ENCODE results near the gene PCDHGB1. TPM values are rescaled to one million over a fixed set of nuclear protein-coding genes. Genes with fewer than 3 reads are reported as not detected.
"Not testable (repeated sequence)": the region's sequence is repeated elsewhere in the genome, so short reads cannot be mapped to it uniquely, and the experiment has no call there.

PCDHGB1 gene
- total RNA-seq, 1 experiment from 2014 or later = 23.4 TPM

DNA sequence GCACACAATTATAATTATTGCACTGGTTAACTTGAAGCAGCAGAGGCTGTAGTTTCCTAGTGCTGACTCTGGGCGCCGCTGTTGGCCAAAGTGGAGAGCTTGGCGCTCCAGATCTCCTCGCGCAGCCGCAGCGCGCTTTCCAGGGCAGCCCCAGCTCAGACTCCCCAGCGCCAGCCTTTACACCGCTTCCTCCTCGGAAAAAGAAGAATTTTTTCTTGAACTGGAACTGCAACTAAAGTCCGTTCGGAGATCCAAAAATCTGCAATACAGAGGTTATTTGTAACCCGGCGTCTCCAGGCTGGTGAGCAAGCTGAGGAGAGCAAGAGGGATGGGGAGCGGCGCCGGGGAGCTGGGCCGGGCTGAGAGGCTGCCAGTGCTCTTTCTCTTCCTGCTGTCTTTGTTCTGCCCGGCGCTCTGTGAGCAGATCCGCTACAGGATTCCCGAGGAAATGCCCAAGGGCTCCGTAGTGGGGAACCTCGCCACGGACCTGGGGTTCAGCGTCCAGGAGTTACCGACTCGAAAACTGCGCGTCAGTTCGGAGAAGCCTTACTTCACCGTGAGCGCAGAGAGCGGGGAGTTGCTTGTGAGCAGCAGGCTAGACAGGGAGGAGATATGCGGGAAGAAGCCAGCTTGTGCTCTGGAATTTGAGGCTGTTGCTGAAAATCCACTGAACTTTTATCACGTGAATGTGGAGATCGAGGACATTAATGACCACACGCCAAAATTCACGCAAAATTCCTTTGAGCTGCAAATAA, 37.8 kb downstream of the PCDHGB1 start, which contains the start of gene PCDHGB4:
Gene PCDHGB4, plus strand, starts transcription at position 142 of the 755 bp plus-strand sequence. Its CDS starts 187 bp downstream, at position 329.
- DNase-seq; H3K4me3 ChIP-seq; H3K27me3 ChIP-seq; H3K4me1 ChIP-seq; H3K9me3 ChIP-seq (replicated peaks); H3K27ac ChIP-seq: not testable (repeated sequence)
- H3K36me3 ChIP-seq = peaks cover 40% of the 10 kb centered on the region

DNA sequence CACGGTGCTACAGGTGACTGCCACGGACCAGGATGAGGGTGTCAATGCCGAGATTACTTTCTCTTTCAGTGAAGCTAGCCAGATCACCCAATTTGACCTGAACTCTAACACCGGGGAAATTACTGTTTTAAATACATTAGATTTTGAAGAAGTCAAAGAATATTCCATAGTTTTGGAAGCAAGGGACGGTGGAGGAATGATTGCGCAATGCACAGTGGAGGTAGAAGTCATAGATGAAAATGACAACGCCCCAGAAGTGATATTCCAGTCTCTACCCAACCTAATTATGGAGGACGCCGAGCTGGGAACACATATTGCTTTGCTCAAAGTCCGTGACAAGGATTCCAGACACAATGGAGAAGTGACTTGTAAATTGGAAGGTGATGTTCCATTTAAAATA, 38.8 kb downstream of the PCDHGB1 start:
- Histone ChIP-seq H3K9me3 (replicated peaks) (peaks cover 9% of the 10 kb centered on the region), H3K4me3 (no peak overlapping the region), H3K27ac (no peak overlapping the region), H3K27me3 (no peaks in the 10 kb centered on the region), H3K36me3 (peaks cover 37% of the 10 kb centered on the region), H3K4me1 (no peaks in the 10 kb centered on the region)
- no peak for DNase-seq

DNA sequence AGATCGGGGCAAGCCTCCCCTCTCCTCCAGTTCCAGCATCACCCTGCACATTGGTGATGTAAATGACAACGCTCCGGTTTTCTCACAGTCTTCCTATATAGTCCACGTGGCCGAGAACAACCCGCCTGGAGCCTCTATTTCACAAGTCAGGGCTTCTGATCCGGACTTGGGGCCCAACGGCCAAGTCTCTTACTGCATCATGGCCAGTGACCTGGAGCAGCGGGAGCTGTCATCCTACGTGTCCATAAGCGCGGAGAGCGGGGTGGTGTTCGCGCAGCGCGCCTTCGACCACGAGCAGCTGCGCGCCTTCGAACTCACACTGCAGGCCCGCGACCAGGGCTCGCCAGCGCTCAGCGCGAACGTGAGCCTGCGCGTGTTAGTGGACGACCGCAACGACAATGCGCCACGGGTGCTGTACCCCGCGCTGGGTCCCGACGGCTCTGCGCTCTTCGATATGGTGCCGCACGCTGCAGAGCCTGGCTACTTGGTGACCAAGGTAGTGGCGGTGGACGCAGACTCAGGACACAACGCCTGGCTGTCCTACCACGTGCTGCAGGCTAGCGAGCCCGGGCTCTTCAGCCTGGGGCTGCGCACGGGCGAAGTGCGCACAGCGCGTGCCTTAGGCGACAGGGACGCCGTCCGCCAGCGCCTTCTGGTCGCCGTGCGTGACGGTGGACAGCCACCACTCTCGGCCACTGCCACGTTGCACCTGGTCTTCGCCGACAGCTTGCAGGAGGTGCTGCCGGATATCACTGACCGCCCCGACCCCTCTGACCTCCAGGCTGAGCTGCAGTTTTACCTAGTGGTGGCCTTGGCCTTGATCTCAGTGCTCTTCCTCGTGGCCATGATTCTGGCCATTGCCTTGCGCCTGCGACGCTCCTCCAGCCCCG, 39.5 kb downstream of the PCDHGB1 start:
- peaks cover 12% of the 10 kb centered on the region for H3K9me3 ChIP-seq (replicated peaks)
- no peak overlapping the region for H3K27ac ChIP-seq
- H3K4me3 ChIP-seq = no peak overlapping the region
- DNase-seq = no peak
- H3K36me3 ChIP-seq = peaks cover 34% of the 10 kb centered on the region
- H3K27me3 ChIP-seq = no peaks in the 10 kb centered on the region
- no peaks in the 10 kb centered on the region for H3K4me1 ChIP-seq

DNA sequence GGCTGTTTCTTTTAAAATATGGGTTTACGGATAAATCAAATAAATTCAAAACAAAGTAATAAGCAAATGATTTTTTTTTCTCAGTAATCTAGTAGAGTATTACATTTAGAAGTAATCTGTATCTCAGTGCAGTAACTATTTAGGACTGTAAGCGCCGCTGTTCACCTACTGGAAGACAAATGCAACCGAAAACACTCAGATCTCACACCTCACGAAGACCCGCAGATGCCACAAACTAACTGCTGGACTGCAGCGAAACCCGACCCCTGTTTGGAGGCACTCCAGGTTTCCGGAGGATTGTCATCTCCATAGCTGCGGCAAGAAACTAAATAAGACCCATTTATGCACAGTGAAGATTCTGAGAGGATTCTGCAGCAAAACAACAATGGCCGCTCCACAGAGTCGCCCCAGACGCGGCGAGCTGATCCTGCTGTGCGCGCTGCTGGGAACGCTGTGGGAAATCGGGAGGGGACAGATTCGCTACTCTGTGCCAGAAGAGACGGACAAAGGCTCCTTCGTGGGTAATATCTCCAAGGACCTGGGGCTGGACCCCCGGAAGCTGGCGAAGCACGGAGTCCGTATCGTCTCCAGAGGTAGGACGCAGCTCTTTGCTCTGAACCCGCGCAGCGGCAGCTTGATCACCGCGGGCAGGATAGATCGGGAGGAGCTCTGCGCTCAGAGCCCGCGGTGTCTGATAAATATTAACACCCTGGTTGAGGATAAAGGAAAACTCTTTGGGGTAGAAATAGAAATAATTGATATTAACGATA, 42.7 kb downstream of the PCDHGB1 start, which contains the start of gene PCDHGA8:
Gene PCDHGA8, plus strand, starts transcription at position 205 of the 770 bp plus-strand sequence. Its CDS starts 181 bp downstream, at position 386.
- Histone ChIP-seq H3K9me3 (replicated peaks) (peaks cover 6% of the 10 kb centered on the region), H3K4me1 (no peaks in the 10 kb centered on the region), H3K4me3 (no peak within 1 kb of the TSS), H3K27ac (no peak within 1 kb of the TSS), H3K27me3 (no peaks in the 10 kb centered on the region), H3K36me3 (peaks cover 16% of the 10 kb centered on the region)
- DNase-seq = no peak

DNA sequence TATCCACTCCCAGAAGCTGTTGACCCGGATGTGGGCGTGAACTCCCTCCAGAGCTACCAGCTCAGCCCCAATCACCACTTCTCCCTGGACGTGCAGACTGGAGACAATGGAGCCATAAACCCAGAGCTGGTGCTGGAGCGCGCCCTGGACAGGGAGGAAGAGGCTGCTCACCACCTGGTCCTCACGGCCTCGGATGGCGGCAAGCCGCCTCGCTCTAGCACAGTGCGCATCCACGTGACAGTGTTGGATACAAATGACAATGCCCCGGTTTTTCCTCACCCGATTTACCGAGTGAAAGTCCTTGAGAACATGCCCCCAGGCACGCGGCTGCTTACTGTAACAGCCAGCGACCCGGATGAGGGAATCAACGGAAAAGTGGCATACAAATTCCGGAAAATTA, 43.4 kb downstream of the PCDHGB1 start:
- H3K4me3 ChIP-seq = no peak overlapping the region
- H3K27me3 ChIP-seq = no peaks in the 10 kb centered on the region
- H3K27ac ChIP-seq = no peak overlapping the region
- no peak for DNase-seq
- peaks cover 16% of the 10 kb centered on the region for H3K36me3 ChIP-seq
- H3K4me1 ChIP-seq = no peaks in the 10 kb centered on the region
- peaks cover 6% of the 10 kb centered on the region for H3K9me3 ChIP-seq (replicated peaks)

DNA sequence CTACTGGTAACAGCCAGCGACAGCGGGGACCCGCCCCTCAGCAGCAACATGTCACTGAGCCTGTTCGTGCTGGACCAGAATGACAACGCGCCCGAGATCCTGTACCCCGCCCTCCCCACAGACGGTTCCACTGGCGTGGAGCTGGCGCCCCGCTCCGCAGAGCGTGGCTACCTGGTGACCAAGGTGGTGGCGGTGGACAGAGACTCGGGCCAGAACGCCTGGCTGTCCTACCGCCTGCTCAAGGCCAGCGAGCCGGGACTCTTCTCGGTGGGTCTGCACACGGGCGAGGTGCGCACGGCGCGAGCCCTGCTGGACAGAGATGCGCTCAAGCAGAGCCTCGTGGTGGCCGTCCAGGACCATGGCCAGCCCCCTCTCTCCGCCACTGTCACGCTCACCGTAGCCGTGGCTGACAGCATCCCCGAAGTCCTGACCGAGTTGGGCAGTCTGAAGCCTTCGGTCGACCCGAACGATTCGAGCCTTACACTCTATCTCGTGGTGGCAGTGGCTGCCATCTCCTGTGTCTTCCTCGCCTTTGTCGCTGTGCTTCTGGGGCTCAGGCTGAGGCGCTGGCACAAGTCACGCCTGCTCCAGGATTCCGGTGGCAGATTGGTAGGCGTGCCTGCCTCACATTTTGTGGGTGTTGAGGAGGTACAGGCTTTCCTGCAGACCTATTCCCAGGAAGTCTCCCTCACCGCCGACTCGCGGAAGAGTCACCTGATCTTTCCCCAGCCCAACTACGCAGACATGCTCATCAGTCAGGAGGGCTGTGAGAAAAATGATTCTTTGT, 44.7 kb downstream of the PCDHGB1 start:
- peaks cover 21% of the 10 kb centered on the region for H3K36me3 ChIP-seq
- not testable (repeated sequence) for H3K27ac ChIP-seq; H3K4me1 ChIP-seq; H3K27me3 ChIP-seq; H3K9me3 ChIP-seq (replicated peaks); DNase-seq; H3K4me3 ChIP-seq

DNA sequence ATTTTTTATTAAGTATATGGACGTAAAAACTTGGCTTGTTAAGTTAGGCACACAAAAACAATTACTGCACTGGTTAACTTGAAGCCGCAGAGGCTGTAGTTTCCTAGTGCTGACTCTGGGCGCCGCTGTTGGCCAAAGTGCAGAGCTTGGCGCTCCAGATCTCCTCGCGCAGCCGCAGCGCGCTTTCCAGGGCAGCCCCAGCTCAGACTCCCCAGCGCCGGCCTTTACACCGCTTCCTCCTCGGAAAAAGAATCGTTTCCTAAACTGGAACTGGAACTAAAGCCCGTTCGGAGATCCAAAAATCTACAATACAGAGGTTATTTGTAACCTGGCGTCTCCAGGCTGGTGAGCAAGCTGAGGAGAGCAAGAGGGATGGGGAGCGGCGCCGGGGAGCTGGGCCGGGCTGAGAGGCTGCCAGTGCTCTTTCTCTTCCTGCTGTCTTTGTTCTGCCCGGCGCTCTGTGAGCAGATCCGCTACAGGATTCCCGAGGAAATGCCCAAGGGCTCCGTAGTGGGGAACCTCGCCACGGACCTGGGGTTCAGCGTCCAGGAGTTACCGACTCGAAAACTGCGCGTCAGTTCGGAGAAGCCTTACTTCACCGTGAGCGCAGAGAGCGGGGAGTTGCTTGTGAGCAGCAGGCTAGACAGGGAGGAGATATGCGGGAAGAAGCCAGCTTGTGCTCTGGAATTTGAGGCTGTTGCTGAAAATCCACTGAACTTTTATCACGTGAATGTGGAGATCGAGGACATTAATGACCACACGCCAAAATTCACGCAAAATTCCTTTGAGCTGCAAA, 48.1 kb downstream of the PCDHGB1 start, which contains the start of gene PCDHGB5:
Gene PCDHGB5, plus strand, starts transcription at position 192 of the 796 bp plus-strand sequence. Its CDS starts 181 bp downstream, at position 373.
- DNase-seq, H3K4me1 ChIP-seq, H3K27me3 ChIP-seq, H3K27ac ChIP-seq, H3K4me3 ChIP-seq: not testable (repeated sequence)
- H3K9me3 ChIP-seq (replicated peaks) = peaks cover 13% of the 10 kb centered on the region
- H3K36me3 ChIP-seq = peaks cover 31% of the 10 kb centered on the region

DNA sequence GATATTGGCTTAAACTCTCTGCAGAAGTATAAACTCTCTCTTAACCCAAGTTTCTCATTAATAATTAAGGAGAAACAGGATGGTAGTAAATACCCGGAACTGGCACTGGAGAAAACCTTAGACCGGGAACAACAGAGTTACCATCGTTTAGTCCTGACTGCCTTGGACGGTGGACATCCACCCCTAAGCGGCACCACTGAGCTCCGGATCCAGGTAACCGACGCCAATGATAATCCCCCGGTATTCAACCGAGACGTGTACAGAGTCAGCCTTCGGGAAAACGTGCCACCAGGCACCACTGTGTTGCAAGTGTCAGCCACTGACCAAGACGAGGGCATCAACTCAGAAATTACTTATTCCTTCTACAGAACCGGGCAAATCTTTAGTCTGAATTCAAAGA, 48.7 kb downstream of the PCDHGB1 start:
- H3K4me3 ChIP-seq = no peak overlapping the region

DNA sequence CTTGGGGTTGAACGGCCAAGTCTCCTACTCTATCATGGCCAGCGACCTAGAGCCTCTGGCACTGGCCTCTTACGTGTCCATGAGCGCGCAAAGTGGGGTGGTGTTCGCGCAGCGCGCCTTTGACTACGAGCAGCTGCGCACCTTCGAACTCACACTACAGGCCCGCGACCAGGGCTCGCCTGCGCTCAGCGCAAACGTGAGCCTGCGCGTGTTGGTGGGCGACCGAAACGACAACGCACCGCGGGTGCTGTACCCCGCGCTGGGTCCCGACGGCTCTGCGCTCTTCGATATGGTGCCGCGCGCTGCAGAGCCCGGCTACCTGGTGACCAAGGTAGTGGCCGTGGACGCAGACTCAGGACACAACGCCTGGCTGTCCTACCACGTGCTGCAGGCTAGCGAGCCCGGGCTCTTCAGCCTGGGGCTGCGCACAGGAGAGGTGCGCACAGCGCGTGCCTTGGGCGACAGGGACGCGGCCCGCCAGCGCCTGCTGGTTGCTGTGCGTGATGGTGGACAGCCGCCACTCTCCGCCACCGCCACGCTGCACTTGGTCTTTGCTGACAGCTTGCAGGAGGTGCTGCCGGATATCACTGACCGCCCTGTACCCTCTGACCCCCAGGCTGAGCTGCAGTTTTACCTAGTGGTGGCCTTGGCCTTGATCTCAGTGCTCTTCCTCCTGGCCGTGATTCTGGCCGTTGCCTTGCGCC, 49.8 kb downstream of the PCDHGB1 start:
- no peak for DNase-seq
- Histone ChIP-seq H3K27ac (no peak overlapping the region), H3K4me3 (no peak overlapping the region), H3K9me3 (replicated peaks) (peaks cover 9% of the 10 kb centered on the region), H3K36me3 (peaks cover 25% of the 10 kb centered on the region), H3K4me1 (no peaks in the 10 kb centered on the region), H3K27me3 (no peaks in the 10 kb centered on the region)

More for the DNA sequence above, 48.7 kb downstream of the PCDHGB1 start:
- no peaks in the 10 kb centered on the region for H3K4me1 ChIP-seq
- no peak for DNase-seq
- H3K27me3 ChIP-seq = no peaks in the 10 kb centered on the region
- peaks cover 12% of the 10 kb centered on the region for H3K9me3 ChIP-seq (replicated peaks)
- H3K36me3 ChIP-seq = peaks cover 30% of the 10 kb centered on the region
- H3K27ac ChIP-seq = no peak overlapping the region

Other genes starting within 250 kb of the PCDHGB1 start
- gene PCDHB3, start 249.6 kb upstream of the PCDHGB1 start, total RNA-seq (2014; rRNA removed; shearing (Covaris generic)) = 1.3 and 1.6 TPM in 2 replicates
- 0.25 and 0.42 TPM in 2 replicates for gene PCDHB4, start 228.3 kb upstream of the PCDHGB1 start, total RNA-seq (2014; rRNA removed; shearing (Covaris generic))
- 20.4 and 23.8 TPM in 2 replicates for gene PCDHB5, start 214.9 kb upstream of the PCDHGB1 start, total RNA-seq (2014; rRNA removed; shearing (Covaris generic))
- 0.15 and 0.26 TPM in 2 replicates for gene PCDHB6, start 200.0 kb upstream of the PCDHGB1 start, total RNA-seq (2014; rRNA removed; shearing (Covaris generic))
- 1.1 and 1.3 TPM in 2 replicates for gene PCDHB7, start 177.5 kb upstream of the PCDHGB1 start, total RNA-seq (2014; rRNA removed; shearing (Covaris generic))
- 17.8 and 18.6 TPM in 2 replicates for gene PCDHB8, start 172.3 kb upstream of the PCDHGB1 start, total RNA-seq (2014; rRNA removed; shearing (Covaris generic))
- 5.6 and 6.8 TPM in 2 replicates for gene PCDHB16, start 167.7 kb upstream of the PCDHGB1 start, total RNA-seq (2014; rRNA removed; shearing (Covaris generic))
- 4.9 and 5.1 TPM in 2 replicates for gene PCDHB9, start 162.9 kb upstream of the PCDHGB1 start, total RNA-seq (2014; rRNA removed; shearing (Covaris generic))
- gene PCDHB10, start 157.7 kb upstream of the PCDHGB1 start, total RNA-seq (2014; rRNA removed; shearing (Covaris generic)) = 9.7 and 9.8 TPM in 2 replicates
- 8.9 and 9.8 TPM in 2 replicates for gene PCDHB11, start 150.5 kb upstream of the PCDHGB1 start, total RNA-seq (2014; rRNA removed; shearing (Covaris generic))
- 4.5 and 4.7 TPM in 2 replicates for gene PCDHB12, start 141.4 kb upstream of the PCDHGB1 start, total RNA-seq (2014; rRNA removed; shearing (Covaris generic))
- 3.0 and 3.2 TPM in 2 replicates for gene PCDHB13, start 136.2 kb upstream of the PCDHGB1 start, total RNA-seq (2014; rRNA removed; shearing (Covaris generic))
- gene PCDHB14, start 126.8 kb upstream of the PCDHGB1 start, total RNA-seq (2014; rRNA removed; shearing (Covaris generic)) = 10.9 and 11.2 TPM in 2 replicates
- gene PCDHB15, start 104.7 kb upstream of the PCDHGB1 start, total RNA-seq (2014; rRNA removed; shearing (Covaris generic)) = 0.86 and 0.91 TPM in 2 replicates
- gene SLC25A2, start 46.0 kb upstream of the PCDHGB1 start, total RNA-seq (2014; rRNA removed; shearing (Covaris generic)) = 0.08 TPM in 1 of 2 replicates, not detected in the other
- 115 and 130 TPM in 2 replicates for gene TAF7, start 29.3 kb upstream of the PCDHGB1 start, total RNA-seq (2014; rRNA removed; shearing (Covaris generic))
- 3.5 and 3.6 TPM in 2 replicates for gene PCDHGA1, start 19.6 kb upstream of the PCDHGB1 start, total RNA-seq (2014; rRNA removed; shearing (Covaris generic))
- 0.71 and 1.0 TPM in 2 replicates for gene PCDHGA2, start 11.3 kb upstream of the PCDHGB1 start, total RNA-seq (2014; rRNA removed; shearing (Covaris generic))
- gene PCDHGA3, start 6.3 kb upstream of the PCDHGB1 start, total RNA-seq (2014; rRNA removed; shearing (Covaris generic)) = 0.56 and 0.67 TPM in 2 replicates
- gene PCDHGA4, start 4.9 kb downstream of the PCDHGB1 start, total RNA-seq (2014; rRNA removed; shearing (Covaris generic)) = 12.9 and 14.7 TPM in 2 replicates
- gene PCDHGB2, start 9.9 kb downstream of the PCDHGB1 start, total RNA-seq (2014; rRNA removed; shearing (Covaris generic)) = 8.9 and 9.8 TPM in 2 replicates
- 4.7 and 6.9 TPM in 2 replicates for gene PCDHGA5, start 14.1 kb downstream of the PCDHGB1 start, total RNA-seq (2014; rRNA removed; shearing (Covaris generic))
- gene PCDHGB3, start 20.1 kb downstream of the PCDHGB1 start, total RNA-seq (2014; rRNA removed; shearing (Covaris generic)) = 5.2 and 7.4 TPM in 2 replicates
- gene PCDHGA6, start 23.8 kb downstream of the PCDHGB1 start, total RNA-seq (2014; rRNA removed; shearing (Covaris generic)) = 4.9 and 5.8 TPM in 2 replicates
- gene PCDHGA7, start 32.6 kb downstream of the PCDHGB1 start, total RNA-seq (2014; rRNA removed; shearing (Covaris generic)) = 3.6 and 4.7 TPM in 2 replicates
- gene PCDHGB4, start 37.6 kb downstream of the PCDHGB1 start, total RNA-seq (2014; rRNA removed; shearing (Covaris generic)) = 1.7 and 3.1 TPM in 2 replicates
- gene PCDHGA8, start 42.5 kb downstream of the PCDHGB1 start, total RNA-seq (2014; rRNA removed; shearing (Covaris generic)) = 3.3 and 3.4 TPM in 2 replicates
- 1.6 and 2.2 TPM in 2 replicates for gene PCDHGB5, start 47.8 kb downstream of the PCDHGB1 start, total RNA-seq (2014; rRNA removed; shearing (Covaris generic))
- 1.8 and 2.3 TPM in 2 replicates for gene PCDHGA9, start 52.7 kb downstream of the PCDHGB1 start, total RNA-seq (2014; rRNA removed; shearing (Covaris generic))
- 1.4 and 2.6 TPM in 2 replicates for gene PCDHGB6, start 57.9 kb downstream of the PCDHGB1 start, total RNA-seq (2014; rRNA removed; shearing (Covaris generic))
- gene PCDHGA10, start 62.9 kb downstream of the PCDHGB1 start, total RNA-seq (2014; rRNA removed; shearing (Covaris generic)) = 1.3 and 1.6 TPM in 2 replicates
- 0.91 and 1.8 TPM in 2 replicates for gene PCDHGB7, start 67.6 kb downstream of the PCDHGB1 start, total RNA-seq (2014; rRNA removed; shearing (Covaris generic))
- 1.3 and 1.4 TPM in 2 replicates for gene PCDHGA11, start 71.0 kb downstream of the PCDHGB1 start, total RNA-seq (2014; rRNA removed; shearing (Covaris generic))
- 1.2 and 1.4 TPM in 2 replicates for gene PCDHGA12, start 80.4 kb downstream of the PCDHGB1 start, total RNA-seq (2014; rRNA removed; shearing (Covaris generic))
- 105 and 109 TPM in 2 replicates for gene PCDHGC3, start 125.9 kb downstream of the PCDHGB1 start, total RNA-seq (2014; rRNA removed; shearing (Covaris generic))
- gene PCDHGC4, start 134.9 kb downstream of the PCDHGB1 start, total RNA-seq (2014; rRNA removed; shearing (Covaris generic)) = 3.4 and 3.6 TPM in 2 replicates
- gene PCDHGC5, start 139.0 kb downstream of the PCDHGB1 start, total RNA-seq (2014; rRNA removed; shearing (Covaris generic)) = 1.3 and 2.8 TPM in 2 replicates

Measured in SJCRH30 (cell line).